Thoracic aorta (tissue), 2 donors: ENCODE results near the gene RABL6. TPM values are rescaled to one million over a fixed set of nuclear protein-coding genes. Genes with fewer than 3 reads are reported as not detected.
"Not testable (repeated sequence)": the region's sequence is repeated elsewhere in the genome, so short reads cannot be mapped to it uniquely, and the experiment has no call there.

ENCODE experiments used
- ATAC-seq: fragments of 150-250 bp; one replicate; pipeline ENCODE4 v1.8.0; 2017; ENCODE audit warnings: low read depth; ENCODE audit not compliant: insufficient number of reproducible peaks, low FRiP score
- DNase-seq: peaks from one replicate; pipeline ENCODE4 v3.0.0-alpha.2; 2020; ENCODE audit warnings: low spot score
- H3K27ac ChIP-seq, 2 donors: fragments of 200-600 bp; sonication (generic); 1 replicate in 1 of 2; 2 replicates in 1 of 2; pipeline ENCODE4 v1.5.1; 2016; ENCODE audit warnings: mild to moderate bottlenecking in 2 of 2, moderate library complexity in 2 of 2
- H3K27me3 ChIP-seq: fragments of 200-600 bp; sonication (generic); replicated peaks from 2 replicates; pipeline ENCODE4 v1.6.0; 2016; ENCODE audit warnings: mild to moderate bottlenecking; ENCODE audit not compliant: insufficient read depth
- H3K36me3 ChIP-seq: fragments of 200-600 bp; sonication (generic); one replicate; pipeline ENCODE4 v1.5.1; 2016
- H3K4me1 ChIP-seq, 2 donors: fragments of 200-600 bp; sonication (generic); 1 replicate in 1 of 2; 2 replicates in 1 of 2; pipeline versions ENCODE4 v1.5.1 to v1.6.0; 2016; ENCODE audit warnings: low read depth in 2 of 2, mild to moderate bottlenecking in 1 of 2; ENCODE audit not compliant: control insufficient read depth in 1 of 2
- H3K4me3 ChIP-seq: fragments of 200-600 bp; sonication (generic); 2 replicates; pipeline ENCODE4 v1.5.1; 2016; ENCODE audit warnings: mild to moderate bottlenecking
- H3K9me3 ChIP-seq: fragments of 200-600 bp; sonication (generic); 2 replicates; pipeline ENCODE4 v1.5.1; 2016
- total RNA-seq, 2 donors: library from RNA; depleted of rRNA; stranded (reverse); fragments of >200 nt; gene quantifications; one replicate each; pipeline versions ENCODE4 v1.1.0 to v1.2.3, GENCODE V29; 2016
- TF ChIP-seq, protein P1 (sequence below): fragments of 200-600 bp; sonication (generic); IDR thresholded peaks from one replicate; pipeline ENCODE4 v1.5.1; 2019; ENCODE audit warnings: antibody characterized with exemption

Gene RABL6
- total RNA-seq, 2 donors from 2014 or later: 61.7 to 86.2 TPM

GRCh38 chr9:136862849-136863622, 55.3 kb downstream of the RABL6 start:
- Histone ChIP-seq H3K36me3 (peaks cover 16% of the 10 kb centered on the region), H3K4me1 (peaks cover 14 to 47% of the 10 kb centered on the region in 2 donors)

GRCh38 chr9:136863623-136864273, 56.0 kb downstream of the RABL6 start:
- TF ChIP-seq, protein P1, sequence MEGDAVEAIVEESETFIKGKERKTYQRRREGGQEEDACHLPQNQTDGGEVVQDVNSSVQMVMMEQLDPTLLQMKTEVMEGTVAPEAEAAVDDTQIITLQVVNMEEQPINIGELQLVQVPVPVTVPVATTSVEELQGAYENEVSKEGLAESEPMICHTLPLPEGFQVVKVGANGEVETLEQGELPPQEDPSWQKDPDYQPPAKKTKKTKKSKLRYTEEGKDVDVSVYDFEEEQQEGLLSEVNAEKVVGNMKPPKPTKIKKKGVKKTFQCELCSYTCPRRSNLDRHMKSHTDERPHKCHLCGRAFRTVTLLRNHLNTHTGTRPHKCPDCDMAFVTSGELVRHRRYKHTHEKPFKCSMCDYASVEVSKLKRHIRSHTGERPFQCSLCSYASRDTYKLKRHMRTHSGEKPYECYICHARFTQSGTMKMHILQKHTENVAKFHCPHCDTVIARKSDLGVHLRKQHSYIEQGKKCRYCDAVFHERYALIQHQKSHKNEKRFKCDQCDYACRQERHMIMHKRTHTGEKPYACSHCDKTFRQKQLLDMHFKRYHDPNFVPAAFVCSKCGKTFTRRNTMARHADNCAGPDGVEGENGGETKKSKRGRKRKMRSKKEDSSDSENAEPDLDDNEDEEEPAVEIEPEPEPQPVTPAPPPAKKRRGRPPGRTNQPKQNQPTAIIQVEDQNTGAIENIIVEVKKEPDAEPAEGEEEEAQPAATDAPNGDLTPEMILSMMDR: no peak
- H3K27me3 ChIP-seq: no peaks in the 10 kb centered on the region
- ATAC-seq (no peak), DNase-seq (no peak)
- peaks cover 16% of the 10 kb centered on the region for H3K36me3 ChIP-seq
- H3K9me3 ChIP-seq: no peaks in the 10 kb centered on the region
- H3K4me3 ChIP-seq: no peak overlapping the region
- H3K4me1 ChIP-seq: peaks cover 14 to 43% of the 10 kb centered on the region in 2 donors
- no peak overlapping the region for H3K27ac ChIP-seq

More at GRCh38 chr9:136862849-136863622, 55.3 kb downstream of the RABL6 start:
- no peaks in the 10 kb centered on the region for H3K27me3 ChIP-seq
- DNase-seq (no peak), ATAC-seq (no peak)
- no peak overlapping the region for H3K4me3 ChIP-seq
- TF ChIP-seq, protein P1: no peak
- H3K9me3 ChIP-seq: no peaks in the 10 kb centered on the region
- H3K27ac ChIP-seq: no peak overlapping the region

DNA sequence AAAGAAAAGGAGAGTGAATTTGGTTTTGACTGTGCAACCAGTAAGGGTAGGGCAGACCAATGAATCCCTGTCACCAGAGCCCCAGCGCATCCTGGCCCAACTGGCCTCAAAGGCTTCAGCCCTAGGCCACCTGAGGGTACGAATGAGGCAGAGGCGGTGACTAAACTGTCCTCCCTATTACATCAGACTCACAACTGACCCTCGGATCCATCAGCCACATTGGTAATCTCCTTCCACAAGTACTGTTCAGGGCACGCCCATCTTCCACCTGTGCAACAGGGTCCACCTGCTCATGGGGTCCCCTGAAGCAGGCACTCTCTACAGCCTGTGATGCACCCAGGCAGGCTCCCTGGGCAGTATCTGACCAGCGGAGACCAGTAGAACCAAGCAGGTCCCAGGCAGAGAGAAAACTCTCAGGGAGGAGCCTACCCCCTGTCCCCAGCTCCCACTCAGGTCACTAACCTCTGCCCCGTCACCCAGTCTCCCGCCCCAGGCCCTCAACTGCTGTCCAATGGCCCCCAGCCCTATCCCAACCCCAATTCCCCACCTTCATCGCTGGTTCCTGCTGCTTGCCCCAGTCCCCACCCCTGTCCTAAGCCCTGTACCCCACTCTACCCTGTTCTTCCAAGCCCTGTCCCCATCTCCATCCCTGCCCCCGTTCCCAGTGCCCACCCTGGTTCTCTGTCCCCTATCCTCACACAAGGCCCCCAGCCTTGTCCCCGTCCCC, 57.5 kb downstream of the RABL6 start:
- peak overlapping the region; percentile 81 to 85 for H3K27ac ChIP-seq
- peaks cover 16% of the 10 kb centered on the region for H3K36me3 ChIP-seq
- no peaks in the 10 kb centered on the region for H3K9me3 ChIP-seq
- peaks cover 14 to 29% of the 10 kb centered on the region in 2 donors for H3K4me1 ChIP-seq
- H3K27me3 ChIP-seq: no peaks in the 10 kb centered on the region
- DNase-seq (no peak), ATAC-seq (no peak)
- TF ChIP-seq, protein P1: no peak
- peak overlapping the region; percentile 98 for H3K4me3 ChIP-seq

GRCh38 chr9:136865768-136866103, 58.0 kb downstream of the RABL6 start:
- TF ChIP-seq, protein P1: no peak
- peaks cover 14 to 29% of the 10 kb centered on the region in 2 donors for H3K4me1 ChIP-seq
- DNase-seq: no peak
- no peak for ATAC-seq
- H3K4me3 ChIP-seq: peak overlapping the region; percentile 98
- no peaks in the 10 kb centered on the region for H3K27me3 ChIP-seq
- H3K36me3 ChIP-seq: peaks cover 16% of the 10 kb centered on the region
- H3K27ac ChIP-seq: peak overlapping the region; percentile 81 to 85
- H3K9me3 ChIP-seq: no peaks in the 10 kb centered on the region

DNA sequence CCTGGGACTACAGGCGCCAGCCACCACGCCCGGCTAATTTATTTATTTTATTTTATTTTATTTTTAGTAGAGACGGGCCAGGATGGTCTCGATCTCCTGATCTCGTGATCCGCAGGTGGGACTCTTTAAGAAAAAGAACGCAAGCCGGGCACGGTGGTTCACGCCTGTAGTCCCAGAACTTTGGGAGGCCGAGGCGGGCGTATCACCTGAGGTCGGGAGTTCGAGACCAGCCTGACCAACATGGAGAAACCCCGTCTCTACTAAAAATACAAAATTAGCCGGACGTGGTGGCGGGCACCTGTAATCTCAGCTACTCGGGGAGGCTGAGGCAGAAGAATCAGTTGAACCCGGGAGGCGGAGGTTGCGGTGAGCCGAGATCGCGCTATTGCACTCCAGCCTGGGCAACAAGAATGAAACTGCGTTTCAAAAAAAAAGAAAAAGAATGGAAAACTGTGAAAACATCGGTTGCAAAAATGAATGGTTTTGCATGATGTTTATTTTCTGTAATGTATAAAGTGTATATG, 59.2 kb downstream of the RABL6 start:
- Histone ChIP-seq H3K36me3 (peaks cover 16% of the 10 kb centered on the region), H3K4me3 (peak overlapping the region; percentile 98), H3K4me1 (peaks cover 14 to 29% of the 10 kb centered on the region in 2 donors)
- H3K27me3 ChIP-seq, H3K27ac ChIP-seq, H3K9me3 ChIP-seq, DNase-seq, ATAC-seq: not testable (repeated sequence)
